Measurements from ENCODE around the gene ARSA.
"Not testable (repeated sequence)": the region's sequence is repeated elsewhere in the genome, so short reads cannot be mapped to it uniquely, and the experiment has no call there.

The ARSA gene

GRCh38 chr22:50670513-50670912 lies 42.6 kb upstream of the ARSA start:
- DNase-seq (ENCODE audit: low read depth): no peak
- no peak overlapping the region for H3K4me3 ChIP-seq (ENCODE audit: control insufficient read depth, low read depth, low read length)
- TF ChIP-seq CTCF (conservative IDR thresholded peaks at IDR 0.05; ENCODE audit: control insufficient read depth, insufficient read depth, low read depth, low read length): no peak

GRCh38 chr22:50665738-50666137 lies 37.8 kb upstream of the ARSA start:
- TF ChIP-seq CTCF (conservative IDR thresholded peaks at IDR 0.05; ENCODE audit: control insufficient read depth, insufficient read depth, low read depth, low read length): no peak
- H3K4me3 ChIP-seq (ENCODE audit: control insufficient read depth, low read depth, low read length): no peak overlapping the region
- DNase-seq (ENCODE audit: low read depth): no peak

GRCh38 chr22:50665212-50665611 lies 37.3 kb upstream of the ARSA start:
- no peak for TF ChIP-seq CTCF (conservative IDR thresholded peaks at IDR 0.05; ENCODE audit: control insufficient read depth, insufficient read depth, low read depth, low read length)
- no peak overlapping the region for H3K4me3 ChIP-seq (ENCODE audit: control insufficient read depth, low read depth, low read length)
- no peak for DNase-seq (ENCODE audit: low read depth)

GRCh38 chr22:50660306-50660705 lies 32.4 kb upstream of the ARSA start:
- H3K4me3 ChIP-seq (ENCODE audit: control insufficient read depth, low read depth, low read length): no peak overlapping the region
- no peak for TF ChIP-seq CTCF (conservative IDR thresholded peaks at IDR 0.05; ENCODE audit: control insufficient read depth, insufficient read depth, low read depth, low read length)
- DNase-seq (ENCODE audit: low read depth): no peak

- H3K4me3 ChIP-seq (ENCODE audit: control insufficient read depth, low read depth, low read length); DNase-seq (ENCODE audit: low read depth): not testable (repeated sequence)
Observed at GRCh38 chr22:50659711-50660110, 31.8 kb upstream of the ARSA start.

GRCh38 chr22:50657925-50658324 lies 30.0 kb upstream of the ARSA start:
- DNase-seq (ENCODE audit: low read depth): no peak
- TF ChIP-seq CTCF (conservative IDR thresholded peaks at IDR 0.05; ENCODE audit: control insufficient read depth, insufficient read depth, low read depth, low read length): no peak
- H3K4me3 ChIP-seq (ENCODE audit: control insufficient read depth, low read depth, low read length): no peak overlapping the region

GRCh38 chr22:50656122-50657070 lies 28.4 kb upstream of the ARSA start:
- peak; percentile 69 for DNase-seq (ENCODE audit: low read depth)
- TF ChIP-seq CTCF (conservative IDR thresholded peaks at IDR 0.05; ENCODE audit: control insufficient read depth, insufficient read depth, low read depth, low read length): no peak
- no peak overlapping the region for H3K4me3 ChIP-seq (ENCODE audit: control insufficient read depth, low read depth, low read length)

- not testable (repeated sequence) for H3K4me3 ChIP-seq (ENCODE audit: control insufficient read depth, low read depth, low read length); DNase-seq (ENCODE audit: low read depth)
Observed at GRCh38 chr22:50654664-50655063, 26.7 kb upstream of the ARSA start.
